Left lung (tissue), 10 donors: Measurements from ENCODE around the gene THNSL1. TPM values are rescaled to one million over a fixed set of nuclear protein-coding genes. Genes with fewer than 3 reads are reported as not detected.
A peak's percentile ranks its signal among the peaks of the same experiment; 100 is the strongest.

ENCODE experiments used
- ATAC-seq: fragments of 200-7000 bp; cut with Tn5 transposase; one replicate; pipeline ENCODE4 v1.9.1; 2020; ENCODE audit warnings: moderate library complexity
- DNase-seq, 4 donors: peaks; one replicate each; pipeline ENCODE4 v3.0.0-alpha.2; 2013 to 2020
- H3K27ac ChIP-seq, 2 donors: fragments of 200-600 bp; sonication (generic) in 1 of 2; one replicate each; pipeline versions ENCODE4 v1.5.0 to v1.8.0; 2020 to 2021
- H3K27me3 ChIP-seq, 2 donors: fragments of 200-600 bp; sonication (generic) in 1 of 2; one replicate each; pipeline versions ENCODE4 v1.5.0 to v1.8.0; 2020 to 2021
- H3K36me3 ChIP-seq, 2 donors: fragments of 200-600 bp; sonication (generic) in 1 of 2; one replicate each; pipeline versions ENCODE4 v1.5.0 to v1.8.0; 2020 to 2021
- H3K4me1 ChIP-seq, 2 donors: fragments of 200-600 bp; one replicate each; pipeline ENCODE4 v1.8.0; 2021
- H3K4me3 ChIP-seq, 2 donors: fragments of 200-600 bp; sonication (generic) in 1 of 2; one replicate each; pipeline versions ENCODE4 v1.5.0 to v1.8.0; 2020 to 2021; ENCODE audit warnings: mild to moderate bottlenecking in 1 of 2
- H3K9me3 ChIP-seq, 2 donors: fragments of 200-600 bp; sonication (generic) in 1 of 2; one replicate each; pipeline versions ENCODE4 v1.5.0 to v1.8.0; 2020 to 2021
- intact Hi-C, 2 donors: fragments of 100-400 bp; cut with DNase I; formaldehyde crosslinking; loops; one replicate each; pipeline versions ENCODE4 v1.11.2 to v1.14.2; 2022
- polyA plus RNA-seq, 6 donors: library from polyadenylated mRNA; unstranded; fragments of 120-200 nt; gene quantifications; one replicate each; pipeline ENCODE4 v1.2.1, GENCODE V29; 2013; ENCODE audit not compliant: insufficient read length in 6 of 6
- total RNA-seq, 2 donors: library from RNA; stranded (reverse); fragmentation: NEBNext Ultra II Directional; extraction: Animal tissue kit (Norgen Biotek cat#: 25700); gene quantifications; one replicate each; pipeline ENCODE4 v1.2.1, GENCODE V29; 2021
- TF ChIP-seq, protein P1 (sequence below), 2 donors: fragments of 200-600 bp; sonication (generic) in 1 of 2; IDR thresholded peaks; one replicate each; pipeline versions ENCODE4 v1.5.0 to v1.8.0; 2021; ENCODE audit warnings: antibody characterized with exemption in 2 of 2
- donor health status: DM: no; HTN: yes; CAD: no.
- donor health status: DM: no; HTN: no; CAD: no.

The THNSL1 gene
- total and polyA plus RNA-seq, 8 donors: 3.9 to 13.6 (median 11.8) TPM

GRCh38 chr10:25050402-25050801 is 34.0 kb downstream of the THNSL1 start:
- H3K27ac ChIP-seq: no peak overlapping the region
- TF ChIP-seq, protein P1, sequence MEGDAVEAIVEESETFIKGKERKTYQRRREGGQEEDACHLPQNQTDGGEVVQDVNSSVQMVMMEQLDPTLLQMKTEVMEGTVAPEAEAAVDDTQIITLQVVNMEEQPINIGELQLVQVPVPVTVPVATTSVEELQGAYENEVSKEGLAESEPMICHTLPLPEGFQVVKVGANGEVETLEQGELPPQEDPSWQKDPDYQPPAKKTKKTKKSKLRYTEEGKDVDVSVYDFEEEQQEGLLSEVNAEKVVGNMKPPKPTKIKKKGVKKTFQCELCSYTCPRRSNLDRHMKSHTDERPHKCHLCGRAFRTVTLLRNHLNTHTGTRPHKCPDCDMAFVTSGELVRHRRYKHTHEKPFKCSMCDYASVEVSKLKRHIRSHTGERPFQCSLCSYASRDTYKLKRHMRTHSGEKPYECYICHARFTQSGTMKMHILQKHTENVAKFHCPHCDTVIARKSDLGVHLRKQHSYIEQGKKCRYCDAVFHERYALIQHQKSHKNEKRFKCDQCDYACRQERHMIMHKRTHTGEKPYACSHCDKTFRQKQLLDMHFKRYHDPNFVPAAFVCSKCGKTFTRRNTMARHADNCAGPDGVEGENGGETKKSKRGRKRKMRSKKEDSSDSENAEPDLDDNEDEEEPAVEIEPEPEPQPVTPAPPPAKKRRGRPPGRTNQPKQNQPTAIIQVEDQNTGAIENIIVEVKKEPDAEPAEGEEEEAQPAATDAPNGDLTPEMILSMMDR (IDR thresholded peaks at IDR 0.05): no peak
- DNase-seq (no peak), ATAC-seq (no peak)
- H3K36me3 ChIP-seq: no peaks in the 10 kb centered on the region
- no peaks in the 10 kb centered on the region for H3K9me3 ChIP-seq
- intact Hi-C loops: no loop called here
- H3K27me3 ChIP-seq: no peaks in the 10 kb centered on the region
- H3K4me1 ChIP-seq: peaks cover 0 to 6% of the 10 kb centered on the region in 2 donors
- no peak overlapping the region for H3K4me3 ChIP-seq

DNA sequence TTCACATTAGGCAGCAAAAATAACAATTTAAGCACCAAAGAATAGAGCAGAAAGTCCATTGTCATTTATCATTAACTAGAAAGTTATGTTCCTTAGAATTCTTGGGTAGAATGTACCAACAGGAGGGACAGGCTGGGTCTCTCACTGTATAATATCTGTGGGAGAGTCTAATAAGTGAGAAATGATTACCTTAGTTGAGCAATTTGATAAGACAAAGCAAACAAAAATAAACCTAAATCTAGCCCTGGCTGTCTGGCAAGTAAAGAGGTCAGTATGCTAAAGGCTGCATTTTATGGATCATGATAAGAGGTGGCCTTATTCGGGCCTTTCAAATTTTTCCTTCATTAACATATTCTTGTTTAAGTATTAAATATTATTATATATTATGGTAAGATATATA is 35.6 kb downstream of the THNSL1 start:
- Histone ChIP-seq H3K4me3 (no peak overlapping the region), H3K27me3 (no peaks in the 10 kb centered on the region), H3K4me1 (peaks cover 0 to 6% of the 10 kb centered on the region in 2 donors), H3K9me3 (no peaks in the 10 kb centered on the region), H3K36me3 (no peaks in the 10 kb centered on the region), H3K27ac (no peak overlapping the region)
- no peak for ATAC-seq
- TF ChIP-seq, protein P1 (IDR thresholded peaks at IDR 0.05): no peak
- intact Hi-C loops: no loop called here
- DNase-seq: no peak

- TF ChIP-seq, protein P1 (IDR thresholded peaks at IDR 0.05): no peak
- ATAC-seq (no peak), DNase-seq (no peak)
- no peaks in the 10 kb centered on the region for H3K36me3 ChIP-seq
- no peaks in the 10 kb centered on the region for H3K27me3 ChIP-seq
- intact Hi-C loops: no loop called here
- H3K4me3 ChIP-seq: no peak overlapping the region
- no peaks in the 10 kb centered on the region for H3K4me1 ChIP-seq
- H3K9me3 ChIP-seq: no peaks in the 10 kb centered on the region
- no peak overlapping the region for H3K27ac ChIP-seq
Observed at GRCh38 chr10:25056726-25057125, 40.3 kb downstream of the THNSL1 start.

DNA sequence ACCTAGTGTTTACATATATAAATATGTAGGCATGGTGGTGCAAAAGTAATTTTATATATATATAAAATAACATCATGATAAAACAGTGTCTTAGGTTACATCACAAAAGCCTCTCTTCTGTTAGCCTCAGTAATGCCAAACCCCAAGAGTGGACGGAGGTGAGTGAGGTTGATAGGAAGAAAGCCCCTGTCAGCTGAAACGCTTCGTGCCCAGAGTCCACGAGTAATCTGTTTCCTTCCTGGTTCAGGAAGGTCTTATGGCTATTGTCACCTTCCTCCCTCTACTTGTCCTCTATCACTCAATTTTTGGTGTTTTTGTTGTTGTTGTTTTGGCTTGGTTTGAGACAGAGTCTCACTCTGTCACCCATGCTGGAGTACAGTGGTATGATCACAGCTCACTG is 41.5 kb downstream of the THNSL1 start:
- no peaks in the 10 kb centered on the region for H3K36me3 ChIP-seq
- H3K4me1 ChIP-seq: no peaks in the 10 kb centered on the region
- no peaks in the 10 kb centered on the region for H3K9me3 ChIP-seq
- ATAC-seq: no peak
- H3K27ac ChIP-seq: no peak overlapping the region
- no peak for DNase-seq
- intact Hi-C loops: no loop called here
- no peak overlapping the region for H3K4me3 ChIP-seq
- H3K27me3 ChIP-seq: no peaks in the 10 kb centered on the region
- TF ChIP-seq, protein P1 (IDR thresholded peaks at IDR 0.05): no peak

- TF ChIP-seq, protein P1 (IDR thresholded peaks at IDR 0.05): no peak
- DNase-seq: peak in 3 of 4 donors; percentile 20 to 81 (median 66)
- Histone ChIP-seq H3K4me3 (no peak overlapping the region), H3K27me3 (no peaks in the 10 kb centered on the region), H3K9me3 (no peaks in the 10 kb centered on the region), H3K27ac (peak overlapping the region in 1 of 2 donors; percentile 11), H3K36me3 (no peaks in the 10 kb centered on the region), H3K4me1 (no peaks in the 10 kb centered on the region)
- intact Hi-C loops: no loop called here
- peak; percentile 72 for ATAC-seq
Observed at GRCh38 chr10:25059990-25060389, 43.6 kb downstream of the THNSL1 start.
